SK-N-SH treated with all-trans-retinoic acid at 6 μM for 48 hours (cell line): ENCODE results near the gene PSMB10.

Experiments used
- ATAC-seq: fragments of 200-7000 bp; cut with Tn5 transposase; 3 replicates; pipeline ENCODE4 v1.9.1; 2020; ENCODE audit warnings: mild to moderate bottlenecking, moderate library complexity
- CSDC2 ChIP-seq: fragments of 250-450 bp; sonication (Bioruptor Pico); IDR thresholded peaks from 2 replicates; pipeline ENCODE4 v1.5.0; 2020; ENCODE audit warnings: mild to moderate bottlenecking, moderate library complexity
- GLIS3 ChIP-seq: fragments of 250-450 bp; sonication (Bioruptor Pico); IDR thresholded peaks from 2 replicates; pipeline ENCODE4 v1.5.0; 2020; ENCODE audit warnings: mild to moderate bottlenecking, moderate library complexity
- PPARA ChIP-seq: fragments of 250-450 bp; sonication (Bioruptor Pico); IDR thresholded peaks from 2 replicates; pipeline ENCODE4 v1.5.0; 2020; ENCODE audit warnings: mild to moderate bottlenecking, borderline replicate concordance
- RARB ChIP-seq: fragments of 250-450 bp; sonication (Bioruptor Pico); IDR thresholded peaks from 2 replicates; pipeline ENCODE4 v1.8.0; 2021; ENCODE audit warnings: mild to moderate bottlenecking, moderate library complexity
- SNAI2 ChIP-seq: fragments of 250-450 bp; sonication (Bioruptor Pico); IDR thresholded peaks from 2 replicates; pipeline ENCODE4 v1.5.0; 2020; ENCODE audit warnings: mild to moderate bottlenecking, moderate library complexity
- TCF4 ChIP-seq: fragments of 250-450 bp; sonication (Bioruptor Pico); IDR thresholded peaks from 2 replicates; pipeline ENCODE4 v1.8.0; 2021; ENCODE audit warnings: mild to moderate bottlenecking, moderate library complexity, borderline replicate concordance
- TSHZ2 ChIP-seq: fragments of 250-450 bp; sonication (Bioruptor Pico); IDR thresholded peaks from 2 replicates; pipeline ENCODE4 v1.5.0; 2020; ENCODE audit warnings: mild to moderate bottlenecking, moderate library complexity
- ZC3H10 ChIP-seq: fragments of 250-450 bp; sonication (Bioruptor Pico); IDR thresholded peaks from 2 replicates; pipeline ENCODE4 v1.5.1; 2021; ENCODE audit warnings: mild to moderate bottlenecking, moderate library complexity
- ZFP3 ChIP-seq: fragments of 250-450 bp; sonication (Bioruptor Pico); IDR thresholded peaks from 2 replicates; pipeline ENCODE4 v1.5.0; 2020; ENCODE audit warnings: mild to moderate bottlenecking, moderate library complexity
- ZFP30 ChIP-seq: fragments of 450-650 bp; formaldehyde crosslinking; IDR thresholded peaks from 2 replicates; pipeline ENCODE4 v1.5.0; 2022; ENCODE audit warnings: mild to moderate bottlenecking, moderate library complexity
- ZNF565 ChIP-seq: fragments of 450-650 bp; formaldehyde crosslinking; conservative IDR thresholded peaks from 2 replicates; pipeline ENCODE4 v1.5.0; 2020; ENCODE audit warnings: low read depth, mild to moderate bottlenecking, moderate library complexity
- ZNF70 ChIP-seq: fragments of 450-650 bp; formaldehyde crosslinking; IDR thresholded peaks from 2 replicates; pipeline ENCODE4 v1.5.0; 2020; ENCODE audit warnings: mild to moderate bottlenecking, moderate library complexity
- ZNF8 ChIP-seq: fragments of 450-650 bp; formaldehyde crosslinking; IDR thresholded peaks from 2 replicates; pipeline ENCODE4 v1.5.0; 2020; ENCODE audit warnings: mild to moderate bottlenecking, moderate library complexity
- TF ChIP-seq, protein P1 (sequence below): fragments of 250-450 bp; sonication (Bioruptor Pico); IDR thresholded peaks from 2 replicates; pipeline ENCODE4 v1.5.1; 2021; ENCODE audit warnings: mild to moderate bottlenecking, moderate library complexity
- TF ChIP-seq, protein P2 (sequence below): fragments of 250-450 bp; sonication (Bioruptor Pico); IDR thresholded peaks from 2 replicates; pipeline ENCODE4 v1.5.1; 2020; ENCODE audit warnings: low read depth, mild to moderate bottlenecking, moderate library complexity
- TF ChIP-seq, protein P3 (sequence below): fragments of 250-450 bp; sonication (Bioruptor Pico); IDR thresholded peaks from 2 replicates; pipeline ENCODE4 v1.8.0; 2020; ENCODE audit warnings: mild to moderate bottlenecking, moderate library complexity, borderline replicate concordance

The PSMB10 gene

DNA sequence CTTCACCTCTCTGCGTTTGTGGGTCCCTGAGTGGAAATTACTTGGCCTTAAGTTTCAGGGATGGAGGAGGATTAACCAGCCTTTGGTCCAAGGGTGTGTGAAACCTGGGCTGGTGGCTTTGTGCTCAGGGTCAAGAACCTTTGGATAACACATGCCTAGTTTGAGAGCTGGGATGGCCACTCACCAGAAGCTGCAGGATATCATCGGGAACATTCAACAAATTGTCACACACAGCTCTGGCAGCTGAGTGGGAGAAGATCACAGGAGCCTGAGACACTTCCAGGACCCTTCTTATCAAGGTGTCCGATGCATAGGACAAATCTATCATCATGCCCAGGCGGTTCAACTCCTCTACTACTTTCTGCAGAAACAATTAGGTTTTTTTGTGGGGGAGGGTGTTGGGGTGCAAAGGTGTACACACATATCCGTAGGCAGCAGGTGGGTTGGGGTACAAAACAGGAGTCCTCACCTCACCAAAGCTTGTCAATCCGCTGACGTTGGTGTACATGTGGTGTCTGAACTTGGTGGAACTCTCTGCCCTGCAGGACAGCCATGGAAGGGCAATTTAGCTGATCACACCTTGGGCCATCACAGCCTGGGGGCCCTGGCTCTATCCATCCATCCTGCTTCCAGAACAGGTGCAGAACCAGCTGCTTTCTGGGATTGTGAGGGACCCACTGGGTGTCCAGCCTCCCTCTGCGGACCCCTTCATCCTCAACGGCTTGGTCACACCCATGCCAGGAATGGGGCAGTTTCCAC lies 41.0 kb upstream of the PSMB10 start:
- TF ChIP-seq CSDC2 (no peak), ZNF70 (CRISPR knock-in tag) (no peak), ZNF565 (no peak), ZFP30 (CRISPR knock-in tag) (no peak), RARB (no peak), SNAI2 (CRISPR knock-in tag) (no peak), TCF4 (no peak), PPARA (CRISPR knock-in tag) (no peak), ZNF8 (CRISPR knock-in tag) (no peak)
- TF ChIP-seq, protein P1, sequence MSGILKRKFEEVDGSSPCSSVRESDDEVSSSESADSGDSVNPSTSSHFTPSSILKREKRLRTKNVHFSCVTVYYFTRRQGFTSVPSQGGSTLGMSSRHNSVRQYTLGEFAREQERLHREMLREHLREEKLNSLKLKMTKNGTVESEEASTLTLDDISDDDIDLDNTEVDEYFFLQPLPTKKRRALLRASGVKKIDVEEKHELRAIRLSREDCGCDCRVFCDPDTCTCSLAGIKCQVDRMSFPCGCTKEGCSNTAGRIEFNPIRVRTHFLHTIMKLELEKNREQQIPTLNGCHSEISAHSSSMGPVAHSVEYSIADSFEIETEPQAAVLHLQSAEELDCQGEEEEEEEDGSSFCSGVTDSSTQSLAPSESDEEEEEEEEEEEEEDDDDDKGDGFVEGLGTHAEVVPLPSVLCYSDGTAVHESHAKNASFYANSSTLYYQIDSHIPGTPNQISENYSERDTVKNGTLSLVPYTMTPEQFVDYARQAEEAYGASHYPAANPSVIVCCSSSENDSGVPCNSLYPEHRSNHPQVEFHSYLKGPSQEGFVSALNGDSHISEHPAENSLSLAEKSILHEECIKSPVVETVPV (CRISPR knock-in tag), result no peak
- TF ChIP-seq, protein P2, sequence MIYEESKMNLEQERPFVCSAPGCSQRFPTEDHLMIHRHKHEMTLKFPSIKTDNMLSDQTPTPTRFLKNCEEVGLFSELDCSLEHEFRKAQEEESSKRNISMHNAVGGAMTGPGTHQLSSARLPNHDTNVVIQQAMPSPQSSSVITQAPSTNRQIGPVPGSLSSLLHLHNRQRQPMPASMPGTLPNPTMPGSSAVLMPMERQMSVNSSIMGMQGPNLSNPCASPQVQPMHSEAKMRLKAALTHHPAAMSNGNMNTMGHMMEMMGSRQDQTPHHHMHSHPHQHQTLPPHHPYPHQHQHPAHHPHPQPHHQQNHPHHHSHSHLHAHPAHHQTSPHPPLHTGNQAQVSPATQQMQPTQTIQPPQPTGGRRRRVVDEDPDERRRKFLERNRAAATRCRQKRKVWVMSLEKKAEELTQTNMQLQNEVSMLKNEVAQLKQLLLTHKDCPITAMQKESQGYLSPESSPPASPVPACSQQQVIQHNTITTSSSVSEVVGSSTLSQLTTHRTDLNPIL, result no peak
- TF ChIP-seq, protein P3, sequence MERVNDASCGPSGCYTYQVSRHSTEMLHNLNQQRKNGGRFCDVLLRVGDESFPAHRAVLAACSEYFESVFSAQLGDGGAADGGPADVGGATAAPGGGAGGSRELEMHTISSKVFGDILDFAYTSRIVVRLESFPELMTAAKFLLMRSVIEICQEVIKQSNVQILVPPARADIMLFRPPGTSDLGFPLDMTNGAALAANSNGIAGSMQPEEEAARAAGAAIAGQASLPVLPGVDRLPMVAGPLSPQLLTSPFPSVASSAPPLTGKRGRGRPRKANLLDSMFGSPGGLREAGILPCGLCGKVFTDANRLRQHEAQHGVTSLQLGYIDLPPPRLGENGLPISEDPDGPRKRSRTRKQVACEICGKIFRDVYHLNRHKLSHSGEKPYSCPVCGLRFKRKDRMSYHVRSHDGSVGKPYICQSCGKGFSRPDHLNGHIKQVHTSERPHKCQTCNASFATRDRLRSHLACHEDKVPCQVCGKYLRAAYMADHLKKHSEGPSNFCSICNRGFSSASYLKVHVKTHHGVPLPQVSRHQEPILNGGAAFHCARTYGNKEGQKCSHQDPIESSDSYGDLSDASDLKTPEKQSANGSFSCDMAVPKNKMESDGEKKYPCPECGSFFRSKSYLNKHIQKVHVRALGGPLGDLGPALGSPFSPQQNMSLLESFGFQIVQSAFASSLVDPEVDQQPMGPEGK, result no peak
- no peak for ATAC-seq

- TF ChIP-seq GLIS3 (CRISPR knock-in tag) (no peak), PPARA (CRISPR knock-in tag) (no peak), ZC3H10 (no peak), ZFP30 (CRISPR knock-in tag) (no peak), TCF4 (no peak), CSDC2 (no peak), TSHZ2 (no peak)
- TF ChIP-seq, protein P3, result no peak
- TF ChIP-seq, protein P2, result no peak
- no peak for ATAC-seq
These were observed 40.4 kb upstream of the PSMB10 start for GRCh38 chr16:67977005-67977404.

DNA sequence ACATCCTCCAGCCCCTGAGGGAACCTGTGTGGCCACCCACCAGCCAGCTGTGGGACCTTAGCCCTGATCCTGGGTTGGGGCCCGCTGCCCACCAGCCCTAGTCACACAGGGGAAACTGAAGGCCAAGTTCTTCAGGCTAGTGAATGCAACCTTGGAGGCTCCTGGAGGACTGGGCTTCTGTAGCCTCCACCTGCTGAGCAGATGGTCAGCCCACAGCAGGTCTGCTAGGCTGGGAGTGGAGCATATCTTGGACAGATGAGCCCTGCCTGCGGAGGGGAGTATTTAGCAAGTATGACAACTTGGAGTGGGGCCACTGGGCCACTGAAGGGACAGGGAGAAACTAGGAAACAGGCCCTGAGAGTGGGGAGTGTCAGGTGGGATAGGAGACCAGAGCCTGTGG lies 39.6 kb upstream of the PSMB10 start:
- no peak for ATAC-seq
- TF ChIP-seq ZFP30 (CRISPR knock-in tag), result no peak
- TF ChIP-seq CSDC2, result no peak
- no peak for TF ChIP-seq ZC3H10
- no peak for TF ChIP-seq TCF4
- no peak for TF ChIP-seq TSHZ2
- no peak for TF ChIP-seq RARB
- TF ChIP-seq, protein P3, result no peak
- TF ChIP-seq ZFP3 (CRISPR knock-in tag), result no peak
- no peak for TF ChIP-seq ZNF565
